Common myeloid progenitor, CD34-positive (primary cell): ENCODE data around the gene DNASE1L2.
A peak's percentile ranks its signal among the peaks of the same experiment; 100 is the strongest.

ENCODE experiments used
- CTCF ChIA-PET: fragments of 350-600 bp; sonication (Branson Sonifier 250); formaldehyde crosslinking; loops from one replicate; lab custom pipeline; 2021; ENCODE audit warnings: antibody characterized with exemption; lab: Charles Lee
- POLR2A ChIA-PET: fragments of 350-600 bp; sonication (Branson Sonifier 250); formaldehyde crosslinking; loops from one replicate; lab custom pipeline; 2021; ENCODE audit warnings: antibody characterized with exemption; lab: Charles Lee
- DNase-seq, 3 donors: peaks; one replicate each; pipeline versions ENCODE4 v3.0.0 to v3.0.0-alpha.2; 2013
- H3K27ac ChIP-seq, 2 experiments: 1 replicate in 1 of 2; 2 replicates in 1 of 2; pipeline ENCODE4 v1.7.0; 2013; ENCODE audit warnings: inconsistent platforms in 2 of 2, low read length in 2 of 2, mild to moderate bottlenecking in 2 of 2, low read depth in 1 of 2, moderate library complexity in 1 of 2; ENCODE audit not compliant: severe bottlenecking in 2 of 2, insufficient read depth in 1 of 2, poor library complexity in 1 of 2
- H3K27me3 ChIP-seq, 5 experiments: replicated peaks in 2 of 5; 1 replicate in 3 of 5; 2 replicates in 2 of 5; pipeline versions ENCODE4 v1.6.1 to v1.7.0; 2013; ENCODE audit warnings: low read length in 4 of 5, mild to moderate bottlenecking in 2 of 5, moderate library complexity in 2 of 5, inconsistent platforms in 1 of 5; ENCODE audit not compliant: insufficient read depth in 5 of 5, control insufficient read depth in 4 of 5
- H3K36me3 ChIP-seq, 4 experiments: 1 replicate in 2 of 4; 2 replicates in 2 of 4; pipeline versions ENCODE4 v1.6.1 to v1.7.0; 2013; ENCODE audit warnings: low read length in 3 of 4, control low read depth in 1 of 4, mild to moderate bottlenecking in 1 of 4; ENCODE audit not compliant: control insufficient read depth in 4 of 4, insufficient read depth in 4 of 4
- H3K4me1 ChIP-seq, 4 experiments: 1 replicate in 3 of 4; 2 replicates in 1 of 4; pipeline versions ENCODE4 v1.6.1 to v1.7.1; 2013; ENCODE audit warnings: low read length in 3 of 4, mild to moderate bottlenecking in 3 of 4, control low read depth in 1 of 4, inconsistent platforms in 1 of 4, moderate library complexity in 1 of 4; ENCODE audit not compliant: control insufficient read depth in 4 of 4, insufficient read depth in 4 of 4; ENCODE audit errors: control extremely low read depth in 1 of 4
- H3K4me3 ChIP-seq, 7 experiments: 1 replicate in 4 of 7; 2 replicates in 3 of 7; pipeline versions ENCODE4 v1.5.1 to v1.7.0; 2013; ENCODE audit warnings: mild to moderate bottlenecking in 7 of 7, low read length in 6 of 7, moderate library complexity in 6 of 7, inconsistent platforms in 2 of 7, low read depth in 2 of 7, control low read depth in 1 of 7; ENCODE audit not compliant: insufficient read depth in 4 of 7, control insufficient read depth in 1 of 7; ENCODE audit errors: extremely low read depth in 1 of 7
- H3K9me3 ChIP-seq, 5 experiments: 1 replicate in 4 of 5; 2 replicates in 1 of 5; pipeline versions ENCODE4 v1.6.1 to v1.7.1; 2013; ENCODE audit warnings: low read length in 4 of 5, mild to moderate bottlenecking in 2 of 5, inconsistent platforms in 1 of 5, low read depth in 1 of 5, moderate library complexity in 1 of 5; ENCODE audit not compliant: control insufficient read depth in 4 of 5, insufficient read depth in 2 of 5; ENCODE audit errors: control extremely low read depth in 1 of 5
- WGBS: methylation state at CpG from one replicate; pipeline ENCODE4 v1.1.5; 2013; ENCODE audit not compliant: insufficient coverage; 5-methylcytosine and 5-hydroxymethylcytosine counted together

The DNASE1L2 gene

DNA sequence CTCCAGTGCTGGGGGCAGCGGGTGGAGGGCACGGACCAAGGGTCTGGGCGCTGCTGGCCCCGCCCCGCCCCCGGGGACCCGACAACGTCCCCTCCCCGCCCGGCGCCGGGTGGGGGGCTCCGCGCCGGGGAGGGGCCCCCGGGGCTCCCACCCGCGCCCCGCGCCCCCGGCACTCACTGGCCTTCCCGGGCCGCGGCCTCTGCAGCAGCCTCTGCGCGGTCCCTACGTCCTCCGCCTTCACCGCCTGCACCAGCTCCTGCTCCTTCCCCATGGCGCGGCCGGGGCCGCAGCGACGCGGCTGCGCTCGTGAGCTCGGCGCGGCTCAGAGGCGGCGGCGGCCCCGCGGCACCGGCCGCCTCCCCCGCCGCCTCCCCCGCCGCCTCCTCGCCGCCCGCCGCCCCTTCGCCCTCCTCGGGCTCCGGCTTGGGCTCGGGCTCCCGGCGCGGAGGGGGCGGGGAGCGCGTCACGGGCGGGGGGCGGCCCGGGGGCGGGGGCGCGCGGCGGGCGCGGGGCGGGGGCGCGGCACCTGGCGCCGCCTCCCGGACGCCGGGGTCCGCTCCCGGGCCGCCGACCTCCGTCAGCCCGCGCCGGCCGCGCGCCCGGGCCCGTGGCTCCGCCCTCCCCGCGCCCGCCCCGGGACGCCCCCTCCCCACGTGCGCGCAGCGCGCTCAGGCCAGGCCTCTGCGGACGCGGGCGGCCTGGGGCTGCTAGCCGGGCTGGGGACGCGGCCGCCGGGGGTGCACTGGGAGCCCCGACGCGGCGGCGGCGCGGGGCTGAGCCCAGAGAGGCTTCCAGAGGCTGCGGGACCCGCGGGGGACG lies 39.9 kb upstream of the DNASE1L2 start, which contains the start of gene CASKIN1:
CASKIN1 (minus strand) TSS at position 444 of the 819 bp plus-strand sequence; CDS start at position 271, 173 bp downstream.
- peak in 2 of 3 donors; percentile 44 to 54 for DNase-seq
- POLR2A ChIA-PET: interaction anchor here (1.0 kb wide), 1 partner anchor 54 kb away, joined by 3 read pairs; no protein-coding TSS in a partner anchor

DNA sequence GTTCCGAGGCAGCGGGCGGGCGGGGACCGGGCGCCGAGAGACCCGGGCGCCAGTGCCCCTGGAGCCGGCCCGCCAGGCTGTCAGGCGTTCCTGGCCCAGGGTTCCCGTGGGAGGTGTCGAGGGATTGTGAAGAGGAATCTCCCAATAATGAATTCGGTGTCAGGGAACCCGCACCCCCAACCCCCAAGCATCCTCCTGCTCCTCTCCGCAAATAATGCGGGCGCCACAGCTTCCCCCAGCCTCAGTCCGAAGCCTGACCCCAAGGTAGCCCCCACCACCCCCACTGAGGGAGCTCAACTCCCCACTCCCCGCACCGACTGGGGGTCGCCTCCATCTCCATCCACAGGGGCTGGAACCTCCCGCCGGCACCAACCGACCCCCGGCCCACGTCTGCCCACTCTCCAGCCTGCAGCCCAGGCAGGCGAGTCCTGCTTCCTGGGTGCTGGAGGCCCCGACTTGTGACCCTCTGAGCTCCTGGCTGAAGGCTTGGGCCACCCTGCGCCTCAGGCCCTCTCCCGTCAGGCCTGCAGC lies 39.2 kb upstream of the DNASE1L2 start:
- POLR2A ChIA-PET: no interaction called here
- H3K27me3 ChIP-seq: peaks cover 8 to 61% (median 28%) of the 10 kb centered on the region in 5 experiments
- DNase-seq: no peak
- H3K36me3 ChIP-seq: no peaks in the 10 kb centered on the region
- peaks cover 0 to 16% (median 11%) of the 10 kb centered on the region in 4 experiments for H3K4me1 ChIP-seq
- no peaks in the 10 kb centered on the region for H3K9me3 ChIP-seq
- 15% methylated on average over 26 of the region's 32 CpGs for WGBS
- CTCF ChIA-PET: interaction anchor here (0.6 kb wide), 1 partner anchor 104 kb away, joined by 3 read pairs; no protein-coding TSS in a partner anchor
- peak overlapping the region in 4 of 7 experiments; percentile 23 to 48 (median 36) for H3K4me3 ChIP-seq
- H3K27ac ChIP-seq: no peak overlapping the region

More for the DNA sequence above, 39.9 kb upstream of the DNASE1L2 start, which contains the start of gene CASKIN1:
- Histone ChIP-seq H3K36me3 (no peaks in the 10 kb centered on the region), H3K9me3 (no peaks in the 10 kb centered on the region), H3K4me3 (peak within 1 kb of the TSS in 5 of 7 experiments; percentile 19 to 55 (median 43)), H3K27ac (no peak within 1 kb of the TSS), H3K4me1 (peaks cover 0 to 16% (median 11%) of the 10 kb centered on the region in 4 experiments), H3K27me3 (peaks cover 8 to 61% (median 28%) of the 10 kb centered on the region in 5 experiments)
- WGBS: 0% methylated on average over 64 of the region's 129 CpGs
- CTCF ChIA-PET: no interaction called here

DNA sequence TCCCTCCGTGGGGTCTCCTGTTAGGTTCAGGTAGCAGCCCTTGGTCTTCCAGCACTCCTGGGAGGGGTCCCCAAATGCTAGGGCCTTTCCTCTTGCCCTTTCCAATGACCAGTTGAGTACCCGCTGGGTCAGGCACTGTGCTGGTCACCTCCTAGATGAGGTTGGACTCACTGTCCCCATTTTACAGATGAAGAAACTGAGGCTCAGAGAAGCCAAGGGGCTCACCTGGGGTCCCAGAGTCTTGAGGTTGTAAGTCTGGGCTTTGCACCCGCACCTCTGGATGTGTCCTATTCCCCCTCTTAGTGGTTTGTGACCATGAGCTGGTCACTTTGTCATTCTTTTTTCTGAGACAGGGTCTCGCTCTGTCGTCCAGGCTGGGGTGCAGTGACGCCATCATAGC lies 38.5 kb upstream of the DNASE1L2 start:
- ChIA-PET POLR2A (no interaction called here), CTCF (no interaction called here)
- Histone ChIP-seq H3K36me3 (no peaks in the 10 kb centered on the region), H3K27ac (no peak overlapping the region), H3K4me1 (peaks cover 0 to 16% (median 11%) of the 10 kb centered on the region in 4 experiments), H3K27me3 (peaks cover 8 to 61% (median 28%) of the 10 kb centered on the region in 5 experiments), H3K4me3 (no peak overlapping the region), H3K9me3 (no peaks in the 10 kb centered on the region)
- 91% methylated on average over 3 of the region's 6 CpGs for WGBS
- DNase-seq: no peak

DNA sequence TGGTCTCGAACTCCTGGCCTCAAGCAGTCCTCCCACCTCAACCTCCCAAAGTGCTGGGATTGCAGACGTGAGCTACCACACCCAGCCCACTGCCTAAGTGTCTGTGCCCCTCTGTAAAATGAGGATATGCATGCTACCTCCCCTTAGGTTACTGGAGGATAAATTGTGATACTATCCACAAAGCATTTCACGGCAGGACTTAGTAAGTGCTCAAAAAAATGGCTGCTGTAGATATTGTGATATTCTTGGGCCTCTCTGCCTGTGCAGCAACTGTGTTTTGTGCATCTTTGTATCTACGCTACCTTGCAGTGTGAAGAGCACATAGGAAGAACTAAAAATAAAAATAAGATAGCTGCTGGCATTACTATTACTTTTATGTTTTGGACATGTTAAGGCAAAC lies 38.0 kb upstream of the DNASE1L2 start:
- H3K27ac ChIP-seq: no peak overlapping the region
- WGBS: 100% methylated on average over 2 of the region's 4 CpGs
- peaks cover 8 to 60% (median 28%) of the 10 kb centered on the region in 5 experiments for H3K27me3 ChIP-seq

DNA sequence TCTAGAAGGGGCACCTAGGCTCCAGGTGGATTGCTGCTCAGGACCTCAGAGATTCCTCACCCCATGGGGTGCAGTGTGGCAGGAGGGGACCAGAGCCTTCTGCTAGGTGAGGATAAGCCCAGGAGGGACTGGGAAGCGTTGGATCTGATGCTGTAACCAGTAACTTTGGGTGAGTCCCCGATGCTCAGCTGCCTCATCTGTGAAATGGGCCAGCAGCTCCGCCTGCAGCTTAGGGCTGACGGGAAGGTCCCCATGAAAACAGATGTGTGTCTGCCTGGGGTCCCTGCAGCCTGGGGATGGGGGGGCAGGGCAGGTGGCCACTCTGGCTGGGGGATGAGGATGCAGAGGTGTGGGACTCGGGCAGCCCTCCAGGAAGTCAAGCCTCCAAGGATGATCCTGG lies 37.1 kb upstream of the DNASE1L2 start:
- POLR2A ChIA-PET: no interaction called here
- 94% methylated on average over 4 of the region's 5 CpGs for WGBS
- no peak for DNase-seq
- no peak overlapping the region for H3K27ac ChIP-seq
- no peaks in the 10 kb centered on the region for H3K36me3 ChIP-seq
- H3K4me3 ChIP-seq: no peak overlapping the region
- H3K27me3 ChIP-seq: peaks cover 8 to 52% (median 26%) of the 10 kb centered on the region in 5 experiments
- H3K9me3 ChIP-seq: no peaks in the 10 kb centered on the region
- H3K4me1 ChIP-seq: peaks cover 0 to 16% (median 11%) of the 10 kb centered on the region in 4 experiments
- CTCF ChIA-PET: no interaction called here

More for the DNA sequence above, 38.0 kb upstream of the DNASE1L2 start:
- no peak for DNase-seq
- Histone ChIP-seq H3K4me3 (no peak overlapping the region), H3K9me3 (no peaks in the 10 kb centered on the region), H3K36me3 (no peaks in the 10 kb centered on the region), H3K4me1 (peaks cover 0 to 16% (median 11%) of the 10 kb centered on the region in 4 experiments)
- CTCF ChIA-PET: no interaction called here
- POLR2A ChIA-PET: no interaction called here

DNA sequence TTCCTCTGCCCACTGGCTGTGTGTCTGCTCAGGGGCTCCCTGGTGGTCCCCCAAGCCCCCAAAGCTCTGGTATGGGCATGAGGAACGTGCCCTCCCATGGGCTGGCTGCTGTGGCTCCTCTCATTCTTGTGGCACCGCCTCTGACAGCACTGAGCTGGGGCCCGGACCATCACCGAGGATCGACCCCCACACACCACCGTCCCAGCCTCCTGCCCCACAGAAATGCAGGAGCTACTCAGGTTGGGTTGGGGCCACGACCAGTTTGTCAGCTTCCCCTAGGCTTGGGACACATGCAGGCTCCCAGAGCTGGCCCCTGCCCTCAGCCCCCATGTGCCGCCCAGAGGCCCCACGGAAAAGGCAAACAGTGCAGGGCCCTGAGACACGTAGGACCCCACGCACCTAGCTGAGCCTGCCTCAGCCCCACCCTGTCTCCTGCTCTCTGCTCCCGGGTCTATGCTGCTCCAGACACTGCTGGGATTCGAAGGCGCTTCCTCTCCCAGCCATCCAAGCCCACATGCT lies 36.6 kb upstream of the DNASE1L2 start:
- no peak overlapping the region for H3K27ac ChIP-seq
- H3K9me3 ChIP-seq: no peaks in the 10 kb centered on the region
- no peak overlapping the region for H3K4me3 ChIP-seq
- peaks cover 0 to 18% (median 14%) of the 10 kb centered on the region in 4 experiments for H3K4me1 ChIP-seq
- DNase-seq: no peak
- peaks cover 8 to 46% (median 26%) of the 10 kb centered on the region in 5 experiments for H3K27me3 ChIP-seq
- CTCF ChIA-PET: no interaction called here
- POLR2A ChIA-PET: no interaction called here
- H3K36me3 ChIP-seq: no peaks in the 10 kb centered on the region
- 84% methylated on average over 7 of the region's 14 CpGs for WGBS
